B cell (primary cell): ENCODE data around the gene PTPRT. TPM values are rescaled to one million over a fixed set of nuclear protein-coding genes. Genes with fewer than 3 reads are reported as not detected.

Experiments
- ATAC-seq: fragments of 200-7000 bp; cut with Tn5 transposase; one replicate; pipeline ENCODE4 v1.10.0; 2021; ENCODE audit warnings: low read depth, mild to moderate bottlenecking, moderate number of reproducible peaks, moderate library complexity
- CTCF ChIA-PET: fragments of 350-600 bp; sonication (Branson Sonifier 250); formaldehyde crosslinking; loops from one replicate; lab custom pipeline; 2021; ENCODE audit warnings: antibody characterized with exemption, inconsistent platforms; lab: Charles Lee
- POLR2A ChIA-PET: fragments of 350-600 bp; sonication (Branson Sonifier 250); formaldehyde crosslinking; loops from one replicate; lab custom pipeline; 2021; ENCODE audit warnings: antibody characterized with exemption; lab: Charles Lee
- DNase-seq: peaks from one replicate; pipeline ENCODE4 v3.0.0; 2013
- H2AFZ ChIP-seq: 2 replicates; pipeline ENCODE4 v1.6.1; 2012; ENCODE audit warnings: mild to moderate bottlenecking, low read depth, low read length; ENCODE audit not compliant: insufficient read depth, poor library complexity, severe bottlenecking
- H3K27ac ChIP-seq, 2 donors: 1 replicate in 1 of 2; 2 replicates in 1 of 2; pipeline ENCODE4 v1.5.1; 2012 to 2013; ENCODE audit warnings: low read length in 2 of 2, mild to moderate bottlenecking in 2 of 2, moderate library complexity in 1 of 2
- H3K27me3 ChIP-seq, 4 experiments: fragments of 200-600 bp in 1 of 4; sonication (generic) in 1 of 4; replicated peaks in 1 of 4; 1 replicate in 2 of 4; 2 replicates in 2 of 4; pipeline versions ENCODE4 v1.6.1 to v1.7.0; 2013 to 2016; ENCODE audit warnings: low read length in 3 of 4, mild to moderate bottlenecking in 2 of 4, mixed read lengths in 1 of 4, moderate library complexity in 1 of 4; ENCODE audit not compliant: insufficient read depth in 4 of 4, control insufficient read depth in 3 of 4; ENCODE audit errors: control extremely low read depth in 1 of 4
- H3K36me3 ChIP-seq, 2 experiments: replicated peaks in 1 of 2; 1 replicate in 1 of 2; 2 replicates in 1 of 2; pipeline versions ENCODE4 v1.6.1 to v1.7.1; 2013; ENCODE audit warnings: low read length in 1 of 2; ENCODE audit not compliant: insufficient read depth in 2 of 2, control insufficient read depth in 1 of 2; ENCODE audit errors: control extremely low read depth in 1 of 2, extremely low read depth in 1 of 2
- H3K4me1 ChIP-seq, 2 donors: fragments of 200-600 bp in 1 of 2; sonication (generic) in 1 of 2; 1 replicate in 1 of 2; 2 replicates in 1 of 2; pipeline versions ENCODE4 v1.5.1 to v1.6.1; 2013 to 2017; ENCODE audit warnings: low read length in 2 of 2; ENCODE audit not compliant: control insufficient read depth in 2 of 2, insufficient read depth in 2 of 2
- H3K4me2 ChIP-seq: replicated peaks from 2 replicates; pipeline ENCODE3; 2012; ENCODE audit warnings: mild to moderate bottlenecking, low read depth, low read length; ENCODE audit not compliant: poor library complexity, severe bottlenecking
- H3K4me3 ChIP-seq, 5 experiments: fragments of 200-600 bp in 1 of 5; sonication (generic) in 1 of 5; 1 replicate in 3 of 5; 2 replicates in 2 of 5; pipeline versions ENCODE4 v1.5.1 to v1.7.0; 2011 to 2016; ENCODE audit warnings: low read length in 4 of 5, mild to moderate bottlenecking in 4 of 5, low read depth in 2 of 5, control low read depth in 1 of 5, moderate library complexity in 1 of 5; ENCODE audit not compliant: insufficient read depth in 1 of 5; ENCODE audit errors: control extremely low read depth in 1 of 5, extremely low read depth in 1 of 5
- H3K79me2 ChIP-seq: fragments of 200-600 bp; sonication (generic); one replicate; pipeline ENCODE4 v1.6.0; 2016; ENCODE audit warnings: low read length; ENCODE audit not compliant: control insufficient read depth, insufficient read depth
- H3K9ac ChIP-seq: fragments of 200-600 bp; sonication (generic); 2 replicates; pipeline ENCODE4 v1.6.1; 2017; ENCODE audit warnings: mild to moderate bottlenecking, low read length, moderate library complexity
- H3K9me3 ChIP-seq, 3 donors: one replicate each; pipeline versions ENCODE4 v1.6.1 to v1.7.1; 2013; ENCODE audit warnings: low read length in 2 of 3; ENCODE audit not compliant: control insufficient read depth in 2 of 3, insufficient read depth in 1 of 3; ENCODE audit errors: control extremely low read depth in 1 of 3
- H4K20me1 ChIP-seq: 2 replicates; pipeline ENCODE4 v1.6.0; 2012; ENCODE audit warnings: mild to moderate bottlenecking, low read length; ENCODE audit not compliant: insufficient read depth, control insufficient read depth, poor library complexity, severe bottlenecking
- H3K27ac Mint-ChIP-seq: one replicate; pipeline ENCODE4 v1.8.0; 2021; ENCODE audit warnings: mixed read lengths
- H3K27me3 Mint-ChIP-seq: one replicate; pipeline ENCODE4 v1.8.0; 2021; ENCODE audit warnings: mixed read lengths
- H3K4me1 Mint-ChIP-seq: one replicate; pipeline ENCODE4 v1.8.0; 2021; ENCODE audit warnings: mixed read lengths
- H3K4me3 Mint-ChIP-seq: one replicate; pipeline ENCODE4 v1.8.0; 2021; ENCODE audit warnings: mixed read lengths
- H3K9me3 Mint-ChIP-seq: one replicate; pipeline ENCODE4 v1.8.0; 2022; ENCODE audit warnings: mixed read lengths; ENCODE audit not compliant: insufficient read depth
- CTCF ChIP-seq: fragments of 200-600 bp; IDR thresholded peaks from one replicate; pipeline ENCODE4 v1.8.0; 2022; ENCODE audit warnings: antibody characterized with exemption, mild to moderate bottlenecking
- EZH2 ChIP-seq: IDR thresholded peaks from 2 replicates; pipeline ENCODE4 v1.6.1; 2012; ENCODE audit warnings: borderline replicate concordance, low read depth, mild to moderate bottlenecking, moderate library complexity, low read length; ENCODE audit not compliant: insufficient read depth, poor library complexity, severe bottlenecking
- WGBS: methylation state at CpG from one replicate; pipeline ENCODE4 v1.1.5; 2013; ENCODE audit warnings: missing lambda C conversion rate; ENCODE audit not compliant: insufficient coverage; 5-methylcytosine and 5-hydroxymethylcytosine counted together
- intact Hi-C: fragments of 100-400 bp; cut with micrococcal nuclease; formaldehyde crosslinking; loops from one replicate; pipeline ENCODE4 v1.10.0; 2022
- polyA plus RNA-seq: library from polyadenylated mRNA; depleted of rRNA; stranded (reverse); fragments of >200 nt; gene quantifications from 2 replicates; pipeline ENCODE4 v1.2.3, GENCODE V29; 2012
- total RNA-seq, 2 donors: library from RNA; stranded (reverse); fragments of 120-200 nt in 1 of 2; gene quantifications; 1 replicate in 1 of 2; 2 replicates in 1 of 2; pipeline versions ENCODE4 v1.2.3 to v1.2.4, GENCODE V29; 2013 to 2022

The PTPRT gene
- total and polyA plus RNA-seq, 2 donors (not counting 1 experiment from before 2014, with no cell fraction given), result not detected

- H4K20me1 ChIP-seq, result no peaks in the 10 kb centered on the region
- H3K9me3 Mint-ChIP-seq, result no peaks in the 10 kb centered on the region
- H3K36me3 ChIP-seq, result no peaks in the 10 kb centered on the region
- H3K4me2 ChIP-seq, result no peak overlapping the region
- ATAC-seq, result no peak
- H3K79me2 ChIP-seq, result no peaks in the 10 kb centered on the region
- H3K9ac ChIP-seq, result no peak overlapping the region
- no peak overlapping the region for H3K4me3 ChIP-seq
- H3K4me1 ChIP-seq, result no peaks in the 10 kb centered on the region
- H3K27me3 Mint-ChIP-seq, result no peaks in the 10 kb centered on the region
- ChIA-PET POLR2A (no interaction called here), CTCF (no interaction called here)
- no peaks in the 10 kb centered on the region for H3K9me3 ChIP-seq
- no peak for DNase-seq
- 33% methylated on average over 1 of the region's 1 CpG for WGBS
- H2AFZ ChIP-seq, result no peak overlapping the region
- H3K4me3 Mint-ChIP-seq, result no peak overlapping the region
- no peak overlapping the region for H3K27ac Mint-ChIP-seq
- intact Hi-C loops, result no loop called here
- H3K27me3 ChIP-seq, result no peaks in the 10 kb centered on the region
- no peak overlapping the region for H3K27ac ChIP-seq
- no peak for TF ChIP-seq EZH2
- TF ChIP-seq CTCF, result no peak
- no peaks in the 10 kb centered on the region for H3K4me1 Mint-ChIP-seq
Observed at GRCh38 chr20:42435230-42435629, 754.5 kb downstream of the PTPRT start.

GRCh38 chr20:42432496-42433334 is 757.0 kb downstream of the PTPRT start:
- no peak overlapping the region for H3K4me3 ChIP-seq
- ATAC-seq (no peak), DNase-seq (no peak)
- H4K20me1 ChIP-seq, result no peaks in the 10 kb centered on the region
- TF ChIP-seq CTCF (no peak), EZH2 (no peak)
- H3K9ac ChIP-seq, result no peak overlapping the region
- H3K36me3 ChIP-seq, result no peaks in the 10 kb centered on the region
- no peak overlapping the region for H2AFZ ChIP-seq
- ChIA-PET POLR2A (no interaction called here), CTCF (no interaction called here)
- H3K4me1 ChIP-seq, result no peaks in the 10 kb centered on the region
- no peaks in the 10 kb centered on the region for H3K9me3 ChIP-seq
- Mint-ChIP-seq H3K4me3 (no peak overlapping the region), H3K9me3 (no peaks in the 10 kb centered on the region), H3K27me3 (no peaks in the 10 kb centered on the region), H3K4me1 (no peaks in the 10 kb centered on the region), H3K27ac (no peak overlapping the region)
- H3K79me2 ChIP-seq, result no peaks in the 10 kb centered on the region
- H3K27ac ChIP-seq, result no peak overlapping the region
- H3K27me3 ChIP-seq, result no peaks in the 10 kb centered on the region
- H3K4me2 ChIP-seq, result no peak overlapping the region
- intact Hi-C loops, result no loop called here
- WGBS, result 69% methylated on average over 3 of the region's 6 CpGs
